Ishikawa (cell line): ENCODE results near the gene FRK.

Experiments used
- CEBPB ChIP-seq: IDR thresholded peaks from 2 replicates; pipeline ENCODE4 v1.6.1; 2012
- EGR1 ChIP-seq: IDR thresholded peaks from 2 replicates; pipeline ENCODE4 v1.6.1; 2012
- EP300 ChIP-seq: IDR thresholded peaks from 2 replicates; pipeline ENCODE4 v1.6.1; 2012; ENCODE audit warnings: borderline replicate concordance
- FOXM1 ChIP-seq: IDR thresholded peaks from 2 replicates; pipeline ENCODE4 v1.6.1; 2012; ENCODE audit warnings: low read depth, borderline replicate concordance
- MAX ChIP-seq: IDR thresholded peaks from 2 replicates; pipeline ENCODE4 v1.6.1; 2012
- RAD21 ChIP-seq: IDR thresholded peaks from 2 replicates; pipeline ENCODE4 v1.6.1; 2012; ENCODE audit warnings: low read depth
- REST ChIP-seq: IDR thresholded peaks from 2 replicates; pipeline ENCODE4 v1.6.1; 2012; ENCODE audit warnings: low read depth, mild to moderate bottlenecking
- TAF1 ChIP-seq: IDR thresholded peaks from 2 replicates; pipeline ENCODE4 v1.6.1; 2012; ENCODE audit warnings: low read depth, mild to moderate bottlenecking
- TCF12 ChIP-seq: IDR thresholded peaks from 2 replicates; pipeline ENCODE4 v1.6.1; 2012; ENCODE audit warnings: low read depth
- TEAD4 ChIP-seq: IDR thresholded peaks from 2 replicates; pipeline ENCODE4 v1.6.1; 2012
- USF1 ChIP-seq: IDR thresholded peaks from 2 replicates; pipeline ENCODE4 v1.6.1; 2012
- YY1 ChIP-seq: IDR thresholded peaks from 2 replicates; pipeline ENCODE4 v1.6.1; 2012; ENCODE audit warnings: low read depth
- ZBTB7A ChIP-seq: IDR thresholded peaks from 2 replicates; pipeline ENCODE4 v1.6.1; 2012; ENCODE audit warnings: low read depth

GRCh38 chr6:115894426-115894992, 166.2 kb downstream of the FRK start:
- TF ChIP-seq FOXM1 = no peak
- no peak for TF ChIP-seq MAX
- no peak for TF ChIP-seq CEBPB
- no peak for TF ChIP-seq EP300
- TF ChIP-seq TEAD4 = no peak
- no peak for TF ChIP-seq USF1
- no peak for TF ChIP-seq TAF1
- no peak for TF ChIP-seq TCF12
- TF ChIP-seq EGR1 = no peak
- no peak for TF ChIP-seq YY1
- TF ChIP-seq REST = no peak
- no peak for TF ChIP-seq RAD21
- TF ChIP-seq ZBTB7A = no peak
